GM12872 (cell line): ENCODE measurements around the gene GRB2.

Experiments
- CTCF ChIP-seq: IDR thresholded peaks from 3 replicates; pipeline ENCODE4 v1.5.1; 2011; ENCODE audit warnings: low read depth, mild to moderate bottlenecking, low read length, moderate library complexity; ENCODE audit not compliant: insufficient read depth

Gene GRB2

GRCh38 chr17:75350029-75350428 lies 55.4 kb downstream of the GRB2 start:
- no peak for TF ChIP-seq CTCF

- no peak for TF ChIP-seq CTCF
Observed at GRCh38 chr17:75349589-75349988, 55.9 kb downstream of the GRB2 start.

DNA sequence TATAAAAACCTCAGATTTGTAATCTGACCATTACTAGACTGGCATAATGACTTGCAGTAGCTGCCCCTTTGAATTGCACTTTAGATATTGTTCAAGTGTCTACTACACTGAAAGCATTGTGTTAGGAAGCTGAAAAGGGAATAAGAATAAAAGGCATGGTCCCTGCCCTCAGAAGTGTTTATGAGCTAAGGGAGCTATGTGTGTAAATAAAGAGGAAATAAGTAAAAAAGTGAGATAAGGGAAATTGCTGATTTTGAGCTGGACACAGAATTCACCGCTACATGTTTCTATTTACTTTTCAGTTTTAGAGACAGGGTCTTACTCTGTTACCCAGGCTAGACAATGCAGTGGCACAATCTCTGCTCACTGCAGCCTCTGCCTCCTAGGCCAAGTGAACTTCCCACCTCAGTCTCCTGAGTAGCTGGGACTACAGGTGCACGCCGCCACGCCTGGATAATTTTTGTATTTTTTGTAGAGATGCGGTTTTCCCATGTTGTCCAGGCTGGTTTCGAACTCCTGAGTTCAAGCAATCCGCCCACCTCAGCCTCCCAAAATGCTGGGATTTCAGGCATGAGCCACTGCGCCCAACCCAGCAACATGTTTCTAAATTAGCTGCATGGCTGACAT lies 57.0 kb downstream of the GRB2 start:
- TF ChIP-seq CTCF: no peak

- TF ChIP-seq CTCF: no peak
Observed at GRCh38 chr17:75346906-75347305, 58.6 kb downstream of the GRB2 start.

DNA sequence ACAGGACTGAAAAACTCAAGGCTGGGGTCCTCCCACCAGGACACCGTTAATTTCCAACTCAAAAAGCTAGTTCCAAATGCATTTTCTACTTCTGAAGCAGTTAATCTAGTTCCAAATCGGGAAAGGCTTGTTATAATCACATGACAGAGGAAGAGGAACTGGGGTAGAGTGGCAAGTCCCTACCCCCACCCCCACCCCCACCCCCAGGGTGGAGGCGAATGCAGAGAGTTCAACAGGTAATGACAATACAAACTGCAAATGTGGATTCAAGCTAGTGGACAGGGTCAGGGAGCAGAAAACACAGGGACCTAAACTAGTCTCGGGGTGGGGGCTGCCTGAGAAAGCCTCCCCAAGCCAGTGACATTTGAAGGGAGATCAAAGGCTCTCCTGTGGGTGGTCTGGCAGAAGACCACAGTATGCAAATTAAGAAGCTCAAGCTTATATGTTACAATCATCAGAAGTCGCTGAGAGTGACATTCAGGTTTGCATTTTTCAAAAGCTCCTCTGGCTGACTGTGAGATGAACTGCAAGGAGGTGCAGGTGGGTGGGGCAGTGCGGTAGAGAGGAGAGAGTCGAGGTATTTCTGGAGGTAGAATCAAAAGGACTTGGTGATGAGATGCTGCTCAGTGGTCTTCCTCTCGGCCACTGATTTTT lies 59.8 kb downstream of the GRB2 start:
- no peak for TF ChIP-seq CTCF

DNA sequence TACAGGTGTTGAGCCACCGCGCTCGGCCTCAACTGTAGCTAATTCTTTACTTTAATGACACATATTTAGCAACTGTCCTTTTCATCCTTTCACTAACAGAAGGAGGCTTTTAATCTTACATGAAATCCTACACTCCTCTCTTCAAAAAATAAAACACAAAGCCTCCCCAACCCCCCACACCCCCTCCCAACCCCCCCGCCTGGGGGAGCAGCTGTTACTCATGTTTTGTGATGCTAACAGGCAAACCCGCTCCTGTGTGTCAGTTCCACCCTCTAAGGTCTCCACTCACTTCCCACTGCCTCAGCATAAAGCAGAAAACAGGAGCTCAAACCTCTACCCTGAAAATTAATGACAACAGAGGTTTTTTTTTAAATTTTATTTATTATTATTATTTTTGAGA lies 60.8 kb downstream of the GRB2 start:
- no peak for TF ChIP-seq CTCF

GRCh38 chr17:75342996-75343395 lies 62.5 kb downstream of the GRB2 start:
- no peak for TF ChIP-seq CTCF
